Measurements from ENCODE around the gene GDF10.

GDF10 gene

DNA sequence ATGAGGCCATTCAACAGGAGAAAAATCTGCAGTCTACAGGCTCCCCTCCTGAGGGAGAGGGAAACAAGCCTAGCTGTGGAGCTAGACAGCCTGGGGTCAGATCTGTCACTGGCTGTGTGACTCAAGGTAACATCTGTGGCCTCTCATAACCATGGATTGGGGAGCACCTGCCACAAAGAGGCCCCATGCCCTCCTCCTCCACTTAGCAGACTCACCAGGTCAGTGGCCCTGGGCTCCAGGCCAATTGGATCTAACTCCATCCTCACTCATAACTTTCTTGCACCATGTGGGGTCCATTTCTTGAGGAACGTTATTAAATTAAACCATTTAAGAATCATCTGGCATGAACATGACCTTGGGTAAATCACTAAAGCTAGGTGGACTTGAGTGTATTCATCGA is 1.8 kb downstream of the GDF10 start:
- H3K4me3 ChIP-seq (ENCODE audit: low read depth, low read length) = no peak overlapping the region
- TF ChIP-seq, protein P1, sequence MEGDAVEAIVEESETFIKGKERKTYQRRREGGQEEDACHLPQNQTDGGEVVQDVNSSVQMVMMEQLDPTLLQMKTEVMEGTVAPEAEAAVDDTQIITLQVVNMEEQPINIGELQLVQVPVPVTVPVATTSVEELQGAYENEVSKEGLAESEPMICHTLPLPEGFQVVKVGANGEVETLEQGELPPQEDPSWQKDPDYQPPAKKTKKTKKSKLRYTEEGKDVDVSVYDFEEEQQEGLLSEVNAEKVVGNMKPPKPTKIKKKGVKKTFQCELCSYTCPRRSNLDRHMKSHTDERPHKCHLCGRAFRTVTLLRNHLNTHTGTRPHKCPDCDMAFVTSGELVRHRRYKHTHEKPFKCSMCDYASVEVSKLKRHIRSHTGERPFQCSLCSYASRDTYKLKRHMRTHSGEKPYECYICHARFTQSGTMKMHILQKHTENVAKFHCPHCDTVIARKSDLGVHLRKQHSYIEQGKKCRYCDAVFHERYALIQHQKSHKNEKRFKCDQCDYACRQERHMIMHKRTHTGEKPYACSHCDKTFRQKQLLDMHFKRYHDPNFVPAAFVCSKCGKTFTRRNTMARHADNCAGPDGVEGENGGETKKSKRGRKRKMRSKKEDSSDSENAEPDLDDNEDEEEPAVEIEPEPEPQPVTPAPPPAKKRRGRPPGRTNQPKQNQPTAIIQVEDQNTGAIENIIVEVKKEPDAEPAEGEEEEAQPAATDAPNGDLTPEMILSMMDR (IDR thresholded peaks at IDR 0.05; ENCODE audit: low read depth, low read length) = no peak

DNA sequence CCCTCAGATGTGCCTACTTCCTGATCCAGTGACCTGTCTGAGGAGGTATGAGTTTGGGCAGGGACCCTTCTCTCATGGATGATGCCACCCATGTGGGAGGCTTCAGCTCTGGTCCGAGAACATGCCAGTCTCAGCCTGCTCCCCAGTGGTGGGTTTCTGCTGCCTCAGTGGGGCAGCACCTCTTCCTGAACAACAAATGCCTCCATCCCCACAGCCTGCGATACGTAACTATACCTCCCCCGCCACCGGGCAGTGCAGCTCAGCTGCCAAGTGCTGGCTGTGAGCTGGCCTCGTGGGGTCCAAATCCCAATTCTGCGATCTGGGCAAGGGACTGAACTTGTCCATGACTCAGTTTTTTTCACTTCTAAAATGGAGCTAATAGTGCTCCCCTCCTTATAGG is 3.1 kb downstream of the GDF10 start:
- no peak overlapping the region for H3K4me3 ChIP-seq (ENCODE audit: low read depth, low read length)
- TF ChIP-seq, protein P1 (IDR thresholded peaks at IDR 0.05; ENCODE audit: low read depth, low read length) = no peak

DNA sequence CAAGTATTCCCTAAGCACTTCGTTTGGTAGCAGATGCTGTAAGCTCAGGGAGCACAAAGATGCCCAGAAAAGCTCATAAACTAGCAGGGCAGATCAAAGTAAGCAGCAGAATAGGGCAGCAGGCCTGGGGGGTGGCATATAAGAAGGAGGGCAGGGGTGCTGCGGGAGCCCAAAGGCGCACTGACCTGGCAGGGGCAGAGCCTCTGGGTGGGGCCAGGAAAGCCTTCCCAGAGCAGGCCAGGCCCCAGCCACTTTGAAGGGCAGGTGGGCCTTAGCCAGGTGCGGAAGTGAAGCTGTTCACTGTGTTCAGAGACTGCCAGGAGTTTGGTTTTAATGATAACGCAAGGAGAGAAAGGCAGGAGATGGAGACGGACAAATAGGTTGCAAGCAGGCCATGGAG is 3.9 kb downstream of the GDF10 start:
- TF ChIP-seq, protein P1 (IDR thresholded peaks at IDR 0.05; ENCODE audit: low read depth, low read length) = no peak

DNA sequence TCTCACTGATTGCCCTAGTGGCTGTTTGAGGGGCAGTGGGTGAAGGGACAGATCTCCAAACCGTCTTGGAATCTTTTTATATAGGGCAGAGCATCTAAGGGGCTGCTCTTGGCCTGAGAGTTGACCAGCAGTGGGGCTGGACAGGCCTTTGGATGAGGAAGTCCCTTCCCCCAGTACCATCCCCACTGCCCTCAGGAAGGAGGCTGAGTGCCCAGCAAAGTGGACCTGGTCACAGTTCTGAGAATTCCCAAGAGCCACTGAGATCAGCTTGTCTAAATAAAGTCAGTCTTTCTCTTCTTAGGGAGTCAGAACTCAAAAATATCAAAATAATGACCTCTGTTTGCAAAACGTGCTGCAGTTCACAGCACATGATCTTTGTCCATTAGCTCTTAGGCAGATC is 5.6 kb downstream of the GDF10 start:
- TF ChIP-seq, protein P1 (IDR thresholded peaks at IDR 0.05; ENCODE audit: low read depth, low read length) = no peak
- no peak overlapping the region for H3K4me3 ChIP-seq (ENCODE audit: low read depth, low read length)

More for the DNA sequence above, 3.9 kb downstream of the GDF10 start:
- no peak overlapping the region for H3K4me3 ChIP-seq (ENCODE audit: low read depth, low read length)

DNA sequence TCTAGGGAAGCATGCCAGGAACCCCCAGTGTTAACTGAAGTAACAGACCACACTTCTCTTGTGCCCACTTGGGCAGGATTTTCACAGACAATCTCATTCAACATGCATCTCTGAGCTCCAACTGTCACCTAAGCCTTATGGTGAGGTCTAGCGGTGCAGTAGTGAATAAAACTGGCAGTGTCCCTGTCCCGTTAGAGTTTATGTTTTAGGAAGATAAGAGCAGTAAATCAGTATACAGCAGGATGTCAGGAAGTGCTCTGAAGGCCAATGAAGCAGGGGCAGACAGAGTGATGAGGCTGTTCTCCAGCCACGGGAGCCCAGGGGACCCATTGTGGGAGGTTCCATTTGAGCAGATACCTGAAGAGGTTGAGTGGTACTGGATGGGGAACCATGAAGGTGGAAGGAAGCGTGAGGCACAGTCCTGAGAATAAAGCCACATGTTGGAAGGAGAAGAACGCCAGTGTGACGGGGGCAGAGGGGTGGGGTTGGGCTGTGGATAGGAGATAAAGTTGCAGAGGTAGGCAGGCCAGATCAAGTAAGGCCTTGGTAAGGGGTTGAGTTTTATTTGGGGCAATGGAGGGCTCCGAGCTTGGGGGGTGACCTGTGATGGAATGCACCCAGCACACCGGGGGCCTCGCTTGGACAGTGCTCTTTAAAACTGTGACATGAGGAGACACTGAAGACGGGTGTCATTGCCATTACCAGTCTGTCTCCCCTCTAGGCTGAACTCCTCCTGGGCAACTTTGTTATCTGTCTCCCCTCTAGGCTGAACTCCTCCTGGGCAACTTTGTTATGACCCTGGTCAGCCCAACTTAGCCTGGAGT is 6.6 kb downstream of the GDF10 start:
- TF ChIP-seq, protein P1 (IDR thresholded peaks at IDR 0.05; ENCODE audit: low read depth, low read length) = no peak
- H3K4me3 ChIP-seq (ENCODE audit: low read depth, low read length) = no peak overlapping the region

DNA sequence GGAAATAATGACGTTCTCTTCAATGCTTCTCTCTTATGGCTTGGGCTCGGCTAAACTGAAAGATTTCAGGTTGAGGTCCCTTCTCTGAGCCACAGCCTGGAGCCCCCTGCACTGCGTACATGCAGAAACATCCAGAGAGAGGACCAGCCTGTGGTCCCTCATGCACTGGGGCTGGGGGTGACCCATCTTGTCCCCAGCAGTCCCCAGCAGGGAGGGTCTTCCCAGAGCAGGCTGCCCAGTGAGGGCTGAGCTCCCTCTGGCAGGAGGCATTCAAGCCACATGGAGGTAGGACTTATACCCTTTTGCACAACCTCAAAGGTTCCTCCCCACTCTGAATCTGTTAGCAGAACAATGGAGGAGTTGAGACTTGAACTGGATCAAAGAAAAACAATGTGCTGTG is 7.4 kb downstream of the GDF10 start:
- no peak overlapping the region for H3K4me3 ChIP-seq (ENCODE audit: low read depth, low read length)
- TF ChIP-seq, protein P1 (IDR thresholded peaks at IDR 0.05; ENCODE audit: low read depth, low read length) = no peak

DNA sequence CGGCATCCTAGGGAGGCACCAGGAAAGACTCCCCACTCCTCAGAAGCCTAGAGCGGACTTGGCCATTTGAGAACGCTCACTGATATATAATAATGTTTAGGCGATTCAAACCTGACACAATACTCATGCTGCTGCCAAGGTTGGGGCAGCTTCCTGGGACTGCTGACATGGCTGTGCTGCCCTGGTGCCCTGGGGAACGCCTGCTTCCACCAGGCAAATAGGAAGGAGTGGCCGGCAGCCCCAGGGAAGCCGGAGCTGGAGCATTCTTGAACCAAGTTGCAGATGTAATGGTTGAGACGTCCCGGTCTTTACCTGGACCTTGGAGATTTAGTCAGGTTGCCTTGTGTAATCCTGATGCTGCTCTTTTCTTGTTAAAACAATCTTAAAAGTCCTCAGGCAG is 8.8 kb downstream of the GDF10 start:
- no peak overlapping the region for H3K4me3 ChIP-seq (ENCODE audit: low read depth, low read length)
- TF ChIP-seq, protein P1 (IDR thresholded peaks at IDR 0.05; ENCODE audit: low read depth, low read length) = no peak

Measured in WI38 (cell line).